H1 (cell line): Measurements from ENCODE around the gene FREM1. TPM values are rescaled to one million over a fixed set of nuclear protein-coding genes. Genes with fewer than 3 reads are reported as not detected.

Experiments
- CTCF ChIA-PET: fragments of 300-600 bp; sonication (Branson Sonifier 250); formaldehyde crosslinking; loops from one replicate; lab custom pipeline; 2021; ENCODE audit not compliant: partially characterized antibody; lab: Charles Lee
- POLR2A ChIA-PET: fragments of 300-600 bp; sonication (Branson Sonifier 250); formaldehyde crosslinking; loops from one replicate; lab custom pipeline; 2021; ENCODE audit warnings: inconsistent platforms; ENCODE audit not compliant: partially characterized antibody; lab: Charles Lee
- DNase-seq, 2 experiments: peaks; one replicate each; pipeline versions ENCODE4 v3.0.0 to v3.0.0-alpha.2; 2010 to 2022; ENCODE audit warnings: low spot score in 2 of 2, low read depth in 1 of 2, mixed read lengths in 1 of 2
- FAIRE-seq: peaks from 2 replicates; lab custom pipeline; 2011; peaks lifted over from hg19 to GRCh38; lab: Jason Lieb, UNC
- H2AFZ ChIP-seq: 2 replicates; pipeline ENCODE4 v1.8.1; 2012; ENCODE audit warnings: low read length, inconsistent platforms
- H2AK5ac ChIP-seq: 2 replicates; pipeline ENCODE4 v1.6.1; 2013; ENCODE audit warnings: low read depth, low read length
- H2BK120ac ChIP-seq: replicated peaks from 2 replicates; pipeline ENCODE3; 2013; ENCODE audit warnings: low read depth, low read length, inconsistent platforms
- H2BK12ac ChIP-seq: 2 replicates; pipeline ENCODE4 v1.6.1; 2013; ENCODE audit warnings: low read depth, low read length
- H2BK15ac ChIP-seq: 2 replicates; pipeline ENCODE4 v1.6.1; 2013; ENCODE audit warnings: low read length
- H2BK20ac ChIP-seq: 2 replicates; pipeline ENCODE4 v1.6.1; 2013; ENCODE audit warnings: low read length
- H2BK5ac ChIP-seq: 2 replicates; pipeline ENCODE4 v1.6.1; 2013; ENCODE audit warnings: low read depth, low read length
- H3K14ac ChIP-seq: 2 replicates; pipeline ENCODE4 v1.6.1; 2013; ENCODE audit warnings: inconsistent platforms; ENCODE audit not compliant: insufficient read length
- H3K18ac ChIP-seq: 2 replicates; pipeline ENCODE4 v1.6.1; 2013; ENCODE audit warnings: low read length; ENCODE audit errors: extremely low read depth
- H3K23ac ChIP-seq: 2 replicates; pipeline ENCODE4 v1.6.1; 2013; ENCODE audit warnings: inconsistent platforms; ENCODE audit not compliant: insufficient read length
- H3K23me2 ChIP-seq: 2 replicates; pipeline ENCODE4 v1.6.1; 2013; ENCODE audit warnings: low read depth, low read length
- H3K27ac ChIP-seq: 2 replicates; pipeline ENCODE4 v1.6.1; 2011; ENCODE audit warnings: low read depth, low read length, inconsistent platforms
- H3K27me3 ChIP-seq, 4 experiments: replicated peaks in 1 of 4; 1 replicate in 1 of 4; 2 replicates in 3 of 4; pipeline versions ENCODE4 v1.6.1 to v1.8.1; 2011 to 2013; ENCODE audit warnings: low read length in 3 of 4, mild to moderate bottlenecking in 3 of 4, inconsistent platforms in 2 of 4, mixed read lengths in 2 of 4, moderate library complexity in 1 of 4; ENCODE audit not compliant: control insufficient read depth in 3 of 4, insufficient read depth in 3 of 4; ENCODE audit errors: extremely low read depth in 1 of 4
- H3K36me3 ChIP-seq, 4 experiments: 2 replicates each; pipeline versions ENCODE4 v1.6.1 to v1.8.1; 2011 to 2013; ENCODE audit warnings: mild to moderate bottlenecking in 4 of 4, low read length in 3 of 4, moderate library complexity in 2 of 4, control low read depth in 1 of 4, inconsistent platforms in 1 of 4; ENCODE audit not compliant: insufficient read depth in 4 of 4, control insufficient read depth in 2 of 4
- H3K4ac ChIP-seq: replicated peaks from 2 replicates; pipeline ENCODE3; 2013; ENCODE audit warnings: low read length, low read depth, mixed read lengths, inconsistent platforms; ENCODE audit not compliant: insufficient read length
- H3K4me1 ChIP-seq, 4 experiments: replicated peaks in 1 of 4; 1 replicate in 1 of 4; 2 replicates in 3 of 4; pipeline versions ENCODE4 v1.6.1 to v1.8.1; 2011 to 2013; ENCODE audit warnings: low read length in 3 of 4, inconsistent platforms in 2 of 4, mixed read lengths in 1 of 4; ENCODE audit not compliant: insufficient read depth in 4 of 4, control insufficient read depth in 3 of 4
- H3K4me2 ChIP-seq, 2 experiments: 2 replicates each; pipeline versions ENCODE4 v1.6.1 to v1.8.1; 2011 to 2013; ENCODE audit warnings: low read depth in 2 of 2, low read length in 2 of 2, control low read depth in 1 of 2, inconsistent platforms in 1 of 2, mild to moderate bottlenecking in 1 of 2; ENCODE audit not compliant: insufficient read depth in 1 of 2
- H3K4me3 ChIP-seq, 4 experiments: fragments of 200-600, 300-600 bp in 1 of 4; sonication (generic), shearing (Covaris generic), sonication (Bioruptor Twin) in 1 of 4; 2 replicates each; pipeline versions ENCODE4 v1.5.1 to v1.8.1; 2011 to 2016; ENCODE audit warnings: low read length in 4 of 4, low read depth in 3 of 4, control low read depth in 2 of 4, inconsistent platforms in 2 of 4, mild to moderate bottlenecking in 2 of 4, mixed read lengths in 1 of 4, moderate library complexity in 1 of 4; ENCODE audit not compliant: insufficient read depth in 2 of 4; ENCODE audit errors: extremely low read depth in 1 of 4
- H3K56ac ChIP-seq: replicated peaks from 2 replicates; pipeline ENCODE3; 2013; ENCODE audit warnings: low read depth, mild to moderate bottlenecking, mixed read lengths, low read length, inconsistent platforms; ENCODE audit not compliant: insufficient read length
- H3K79me1 ChIP-seq: 2 replicates; pipeline ENCODE4 v1.6.1; 2013; ENCODE audit warnings: low read depth, low read length, control low read depth
- H3K79me2 ChIP-seq, 2 experiments: 2 replicates each; pipeline versions ENCODE4 v1.6.1 to v1.8.1; 2012 to 2013; ENCODE audit warnings: low read length in 2 of 2, mild to moderate bottlenecking in 2 of 2, inconsistent platforms in 1 of 2; ENCODE audit not compliant: insufficient read depth in 2 of 2, control insufficient read depth in 1 of 2
- H3K9ac ChIP-seq, 4 experiments: replicated peaks in 1 of 4; 1 replicate in 1 of 4; 2 replicates in 3 of 4; pipeline versions ENCODE4 v1.6.1 to v1.8.1; 2011 to 2013; ENCODE audit warnings: low read depth in 3 of 4, low read length in 3 of 4, control low read depth in 2 of 4, mild to moderate bottlenecking in 2 of 4, moderate library complexity in 2 of 4, inconsistent platforms in 1 of 4; ENCODE audit errors: extremely low read depth in 1 of 4
- H3K9me3 ChIP-seq, 2 experiments: 2 replicates each; pipeline versions ENCODE4 v1.6.1 to v1.8.1; 2012 to 2013; ENCODE audit warnings: mild to moderate bottlenecking in 2 of 2, moderate library complexity in 2 of 2, control low read depth in 1 of 2, inconsistent platforms in 1 of 2, low read depth in 1 of 2, low read length in 1 of 2, mixed read lengths in 1 of 2; ENCODE audit not compliant: insufficient read depth in 2 of 2
- H4K20me1 ChIP-seq, 2 experiments: replicated peaks in 1 of 2; 2 replicates each; pipeline versions ENCODE3 to v1.8.1; 2011 to 2013; ENCODE audit warnings: inconsistent platforms in 2 of 2, low read length in 2 of 2, mild to moderate bottlenecking in 1 of 2; ENCODE audit not compliant: insufficient read depth in 2 of 2, control insufficient read depth in 1 of 2
- H4K5ac ChIP-seq: 2 replicates; pipeline ENCODE4 v1.6.1; 2013; ENCODE audit warnings: low read length, low read depth, mixed read lengths, inconsistent platforms; ENCODE audit not compliant: insufficient read length
- H4K8ac ChIP-seq: 2 replicates; pipeline ENCODE4 v1.8.0; 2013; ENCODE audit warnings: mild to moderate bottlenecking, moderate library complexity, low read length, inconsistent platforms; ENCODE audit not compliant: insufficient read depth; ENCODE audit errors: extremely low read depth
- H4K91ac ChIP-seq: replicated peaks from 2 replicates; pipeline ENCODE3; 2013; ENCODE audit warnings: low read length, mixed read lengths, inconsistent platforms; ENCODE audit not compliant: insufficient read length
- CTCF ChIP-seq, 3 experiments: IDR thresholded peaks; 1 replicate in 2 of 3; 2 replicates in 1 of 3; pipeline versions ENCODE4 v1.5.1 to v1.6.1; 2011; ENCODE audit warnings: low read length in 3 of 3, mild to moderate bottlenecking in 3 of 3, inconsistent platforms in 2 of 3, low read depth in 1 of 3, moderate library complexity in 1 of 3; ENCODE audit not compliant: insufficient read depth in 1 of 3; ENCODE audit errors: control extremely low read depth in 1 of 3
- MAX ChIP-seq: IDR thresholded peaks from 2 replicates; pipeline ENCODE4 v1.6.1; 2012; ENCODE audit warnings: inconsistent platforms
- RBBP5 ChIP-seq: IDR thresholded peaks from 2 replicates; pipeline ENCODE4 v1.7.1; 2012; ENCODE audit warnings: low read depth, mild to moderate bottlenecking, inconsistent platforms, low read length, moderate library complexity, borderline replicate concordance
- WGBS, 2 experiments: shearing (Covaris generic) in 1 of 2; methylation state at CpG; one replicate each; pipeline versions ENCODE4 v1.1.6 to v1.1.7; 2013 to 2015; ENCODE audit warnings: low lambda C conversion rate in 2 of 2, mixed read lengths in 2 of 2, inconsistent platforms in 1 of 2, low coverage in 1 of 2, missing lambda C conversion rate in 1 of 2; ENCODE audit not compliant: insufficient replicate concordance in 2 of 2, insufficient coverage in 1 of 2, insufficient read length in 1 of 2; ENCODE audit errors: extremely low coverage in 1 of 2, missing lambda C conversion rate in 1 of 2; 5-methylcytosine and 5-hydroxymethylcytosine counted together
- polyA plus RNA-seq, 7 experiments: library from polyadenylated mRNA; depleted of rRNA in 3 of 7; stranded (reverse) in 5 of 7; unstranded in 2 of 7; fragments of >200 nt in 5 of 7; fragments of 200-250 nt in 2 of 7; gene quantifications; 1 replicate in 5 of 7; 2 replicates in 1 of 7; 4 replicates in 1 of 7; pipeline versions ENCODE4 v1.2.1 to v1.2.3, GENCODE V29; 2011 to 2013; ENCODE audit warnings: missing spikeins in 2 of 7, mixed read lengths in 2 of 7
- total RNA-seq: library from RNA; stranded (reverse); fragmentation: NEBNext Ultra II Directional; extraction: Animal tissue kit (Norgen Biotek cat#: 25700); gene quantifications from 2 replicates; pipeline ENCODE4 v1.2.1, GENCODE V29; 2021

FREM1 gene
- total and polyA plus RNA-seq, 2 of the 8 experiments (the other 6 are each of a cell fraction or from before 2014, with no cell fraction given) = 2.6 to 3.1 TPM

- CTCF ChIA-PET = interaction anchor here (1.1 kb wide), 1 partner anchor 98 kb away, joined by 3 read pairs; no protein-coding TSS in a partner anchor
These were observed 165.5 kb downstream of the FREM1 start for GRCh38 chr9:14744768-14745167.

More at GRCh38 chr9:14744768-14745167, 165.5 kb downstream of the FREM1 start:
- Histone ChIP-seq H3K36me3 (no peaks in the 10 kb centered on the region), H4K8ac (no peak overlapping the region), H3K23me2 (no peaks in the 10 kb centered on the region), H3K27me3 (no peaks in the 10 kb centered on the region), H3K27ac (no peak overlapping the region), H2BK5ac (no peak overlapping the region), H3K4ac (no peak overlapping the region), H2BK12ac (no peak overlapping the region), H3K56ac (no peak overlapping the region), H3K79me2 (no peaks in the 10 kb centered on the region), H2AFZ (no peak overlapping the region), H3K9ac (no peak overlapping the region), H2BK20ac (no peak overlapping the region), H3K18ac (no peak overlapping the region), H4K20me1 (no peaks in the 10 kb centered on the region), H3K79me1 (no peaks in the 10 kb centered on the region), H4K5ac (no peak overlapping the region), H2BK15ac (no peak overlapping the region), H3K9me3 (no peaks in the 10 kb centered on the region), H4K91ac (no peak overlapping the region), H3K4me3 (no peak overlapping the region), H2BK120ac (no peak overlapping the region), H3K4me1 (peaks cover 0 to 4% (median under 1%) of the 10 kb centered on the region in 4 experiments; a peak in 3 of 7 replicates), H3K23ac (no peak overlapping the region), H3K4me2 (no peak overlapping the region), H2AK5ac (no peak overlapping the region), H3K14ac (no peak overlapping the region)
- POLR2A ChIA-PET = no interaction called here
- DNase-seq (no peak), FAIRE-seq (no peak)
- TF ChIP-seq MAX = no peak
- TF ChIP-seq RBBP5 = no peak
- no peak for TF ChIP-seq CTCF (IDR thresholded peaks at IDR 0.05; ENCODE audit: control extremely low read depth in 1 of 3, insufficient read depth in 1 of 3, low read depth in 1 of 3, low read length in 3 of 3)
- 94% methylated on average over 1 of the region's 1 CpG; no CpG with 5 or more reads in 1 of the 2 experiments for WGBS, 2 experiments
